Duodenal mucosa (tissue), 2 donors: ENCODE data around the gene PDLIM7.
"Not testable (repeated sequence)": the region's sequence is repeated elsewhere in the genome, so short reads cannot be mapped to it uniquely, and the experiment has no call there.

Source experiments
- H3K27ac ChIP-seq: one replicate; pipeline ENCODE4 v1.7.0; 2013; ENCODE audit warnings: low read depth, low read length
- H3K27me3 ChIP-seq, 2 donors: one replicate each; pipeline ENCODE4 v1.7.0; 2013; ENCODE audit warnings: low read length in 2 of 2, control low read depth in 1 of 2; ENCODE audit not compliant: insufficient read depth in 2 of 2, control insufficient read depth in 1 of 2
- H3K36me3 ChIP-seq, 2 donors: one replicate each; pipeline ENCODE4 v1.7.0; 2013; ENCODE audit warnings: low read length in 2 of 2, control low read depth in 1 of 2; ENCODE audit not compliant: insufficient read depth in 2 of 2, control insufficient read depth in 1 of 2
- H3K4me1 ChIP-seq, 2 donors: one replicate each; pipeline ENCODE4 v1.7.0; 2013; ENCODE audit warnings: low read length in 2 of 2, control low read depth in 1 of 2; ENCODE audit not compliant: insufficient read depth in 2 of 2, control insufficient read depth in 1 of 2
- H3K4me3 ChIP-seq, 2 donors: one replicate each; pipeline ENCODE4 v1.7.0; 2013; ENCODE audit warnings: low read length in 2 of 2, low read depth in 1 of 2
- H3K9ac ChIP-seq, 2 donors: one replicate each; pipeline ENCODE4 v1.7.0; 2013; ENCODE audit warnings: low read length in 2 of 2, low read depth in 1 of 2
- H3K9me3 ChIP-seq, 2 donors: one replicate each; pipeline ENCODE4 v1.7.0; 2013; ENCODE audit warnings: low read length in 2 of 2, control low read depth in 1 of 2; ENCODE audit not compliant: control insufficient read depth in 1 of 2

Gene PDLIM7

GRCh38 chr5:177491429-177491945 is 5.9 kb downstream of the PDLIM7 start:
- Histone ChIP-seq H3K9ac (no peak overlapping the region), H3K4me3 (no peak overlapping the region), H3K27me3 (no peaks in the 10 kb centered on the region), H3K36me3 (peaks cover 6 to 13% of the 10 kb centered on the region in 2 donors), H3K4me1 (peaks cover 6 to 29% of the 10 kb centered on the region in 2 donors), H3K9me3 (no peaks in the 10 kb centered on the region), H3K27ac (no peak overlapping the region)

GRCh38 chr5:177490992-177491391 is 6.4 kb downstream of the PDLIM7 start:
- peaks cover 6 to 13% of the 10 kb centered on the region in 2 donors for H3K36me3 ChIP-seq
- H3K27me3 ChIP-seq = no peaks in the 10 kb centered on the region
- H3K27ac ChIP-seq = no peak overlapping the region
- peaks cover 6 to 24% of the 10 kb centered on the region in 2 donors for H3K4me1 ChIP-seq
- H3K4me3 ChIP-seq = no peak overlapping the region
- H3K9me3 ChIP-seq = no peaks in the 10 kb centered on the region
- no peak overlapping the region for H3K9ac ChIP-seq

- Histone ChIP-seq H3K27ac (no peak overlapping the region), H3K9me3 (no peaks in the 10 kb centered on the region), H3K4me1 (peaks cover 6 to 19% of the 10 kb centered on the region in 2 donors), H3K36me3 (peaks cover 6 to 13% of the 10 kb centered on the region in 2 donors), H3K9ac (no peak overlapping the region), H3K4me3 (no peak overlapping the region), H3K27me3 (no peaks in the 10 kb centered on the region)
Measured at GRCh38 chr5:177490311-177490991, 7.0 kb downstream of the PDLIM7 start.

GRCh38 chr5:177489119-177489716 is 8.2 kb downstream of the PDLIM7 start:
- H3K9me3 ChIP-seq = no peaks in the 10 kb centered on the region
- H3K27me3 ChIP-seq = no peaks in the 10 kb centered on the region
- peaks cover 0 to 9% of the 10 kb centered on the region in 2 donors for H3K4me1 ChIP-seq
- H3K9ac ChIP-seq = no peak overlapping the region
- peaks cover 6 to 13% of the 10 kb centered on the region in 2 donors for H3K36me3 ChIP-seq
- no peak overlapping the region for H3K4me3 ChIP-seq
- no peak overlapping the region for H3K27ac ChIP-seq

GRCh38 chr5:177487975-177488374 is 9.4 kb downstream of the PDLIM7 start:
- H3K4me1 ChIP-seq = peaks cover 0 to 4% of the 10 kb centered on the region in 2 donors
- no peaks in the 10 kb centered on the region for H3K27me3 ChIP-seq
- H3K4me3 ChIP-seq = no peak overlapping the region
- no peak overlapping the region for H3K27ac ChIP-seq
- no peak overlapping the region for H3K9ac ChIP-seq
- H3K36me3 ChIP-seq = peaks cover 6 to 19% of the 10 kb centered on the region in 2 donors
- no peaks in the 10 kb centered on the region for H3K9me3 ChIP-seq

- Histone ChIP-seq H3K27ac (no peak overlapping the region), H3K9me3 (no peaks in the 10 kb centered on the region), H3K9ac (no peak overlapping the region), H3K4me1 (peaks cover 0 to 4% of the 10 kb centered on the region in 2 donors), H3K27me3 (no peaks in the 10 kb centered on the region), H3K36me3 (peaks cover 6 to 19% of the 10 kb centered on the region in 2 donors), H3K4me3 (no peak overlapping the region)
Measured at GRCh38 chr5:177487144-177487543, 10.3 kb downstream of the PDLIM7 start.

GRCh38 chr5:177486256-177486655 is 11.1 kb downstream of the PDLIM7 start:
- Histone ChIP-seq H3K27me3 (no peaks in the 10 kb centered on the region), H3K4me3 (no peak overlapping the region), H3K9me3 (no peaks in the 10 kb centered on the region), H3K27ac (no peak overlapping the region), H3K36me3 (peaks cover 6 to 19% of the 10 kb centered on the region in 2 donors), H3K9ac (no peak overlapping the region), H3K4me1 (peaks cover 0 to 4% of the 10 kb centered on the region in 2 donors)

GRCh38 chr5:177485753-177486152 is 11.7 kb downstream of the PDLIM7 start:
- not testable (repeated sequence) for H3K27ac ChIP-seq, H3K27me3 ChIP-seq, H3K4me3 ChIP-seq, H3K9ac ChIP-seq, H3K9me3 ChIP-seq, H3K4me1 ChIP-seq
- peaks cover 6 to 19% of the 10 kb centered on the region in 2 donors for H3K36me3 ChIP-seq

- Histone ChIP-seq H3K36me3 (peaks cover 6 to 19% of the 10 kb centered on the region in 2 donors), H3K4me3 (no peak overlapping the region), H3K9ac (no peak overlapping the region), H3K4me1 (peaks cover 0 to 6% of the 10 kb centered on the region in 2 donors), H3K27me3 (no peaks in the 10 kb centered on the region), H3K27ac (no peak overlapping the region), H3K9me3 (no peaks in the 10 kb centered on the region)
Measured at GRCh38 chr5:177484902-177485549, 12.4 kb downstream of the PDLIM7 start.
